T1000 (cell line): Measurements from ENCODE around the gene POLR2H.

Experiments
- DNase-seq: peaks from one replicate; lab custom pipeline; 2025; ENCODE audit warnings: mixed read lengths; lab: John Stamatoyannopoulos, UW

Gene POLR2H

DNA sequence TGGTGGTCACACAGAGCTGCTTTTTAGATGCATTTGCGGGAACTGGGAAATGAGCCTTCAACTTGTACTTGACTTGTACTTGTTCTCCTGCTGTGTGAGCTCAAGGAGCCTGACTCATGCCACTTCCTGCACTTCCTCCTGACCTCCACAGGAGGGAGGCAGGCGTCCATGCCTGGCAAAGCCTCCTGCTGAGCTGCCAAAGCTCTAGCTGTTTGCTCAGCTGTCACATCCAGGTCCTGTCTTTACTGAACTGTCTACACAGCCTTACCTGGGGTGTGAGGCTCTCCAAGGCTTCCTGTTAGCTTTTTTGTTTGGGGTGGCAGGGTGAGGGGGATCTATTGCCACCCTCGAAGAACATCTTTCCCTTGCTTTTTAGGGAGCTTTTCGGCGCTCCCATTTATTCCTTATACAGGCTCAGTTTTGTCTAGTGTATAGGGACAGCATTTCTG, 10.1 kb downstream of the POLR2H start:
- peak; percentile 64 for DNase-seq

DNA sequence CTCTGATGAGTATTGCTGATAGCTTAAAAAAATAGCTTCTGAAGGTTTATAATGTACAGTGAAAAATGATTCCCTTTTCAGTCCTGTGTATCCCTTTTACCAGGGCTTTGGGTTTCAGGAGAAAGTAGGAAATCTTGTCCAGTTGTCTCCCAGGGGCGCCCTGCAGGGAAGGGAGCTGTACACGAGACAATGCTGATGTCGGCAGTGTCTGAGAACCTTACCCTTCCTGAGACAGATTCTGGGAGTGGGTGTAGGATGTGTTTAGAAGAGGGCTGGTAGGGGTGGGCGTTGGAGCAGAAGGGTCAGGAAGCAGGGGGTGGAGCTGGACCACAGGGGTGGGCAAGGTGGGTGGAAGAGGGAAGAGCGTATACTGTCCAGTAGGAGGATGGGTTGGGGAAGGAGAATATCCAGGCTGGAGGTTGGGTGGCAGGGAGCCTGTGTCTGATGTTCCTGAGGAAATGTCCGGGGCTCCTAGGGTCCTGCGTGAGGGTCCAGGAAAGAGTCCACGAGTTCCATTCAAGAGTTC, 10.8 kb downstream of the POLR2H start:
- DNase-seq = no peak

DNA sequence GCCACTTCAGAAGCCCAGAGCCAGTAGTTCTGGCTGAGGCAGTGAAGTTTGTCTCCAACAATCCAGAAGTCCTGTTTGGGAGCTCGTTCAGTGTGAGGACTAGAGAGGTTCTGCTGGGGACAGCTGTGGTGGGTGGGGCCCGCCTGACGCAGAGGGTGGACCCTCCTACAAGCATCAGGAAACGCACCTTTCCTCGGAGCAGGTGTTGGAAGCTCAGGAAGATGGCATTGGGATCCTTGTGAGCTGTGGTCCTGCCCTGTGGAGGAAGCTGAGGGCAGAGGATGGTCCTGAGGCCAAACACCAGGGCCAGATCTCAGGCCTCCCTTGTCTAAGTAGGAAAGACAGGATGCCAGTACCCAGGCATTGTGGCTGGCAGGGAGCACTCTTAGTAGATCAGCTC, 11.4 kb downstream of the POLR2H start:
- no peak for DNase-seq

DNA sequence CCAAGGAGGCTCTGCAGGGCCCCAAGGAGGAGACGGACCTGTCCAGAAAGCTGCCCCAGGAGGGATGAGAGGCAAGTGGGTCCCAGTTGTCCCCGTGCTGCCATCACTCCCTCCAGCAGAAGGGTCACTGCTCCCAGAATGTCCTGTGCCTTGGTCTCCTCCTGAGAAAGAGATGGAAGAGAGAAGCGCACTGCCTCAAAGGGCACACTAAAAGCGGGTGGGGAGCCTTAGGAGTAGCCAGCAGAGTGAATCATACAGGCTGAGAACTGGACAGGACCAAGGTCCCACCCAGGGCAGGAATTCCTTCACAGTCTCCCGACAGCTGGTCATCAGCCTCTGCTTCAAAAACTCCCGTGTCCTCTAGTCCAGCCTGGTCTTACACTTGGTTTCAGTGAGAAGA, 11.9 kb downstream of the POLR2H start:
- no peak for DNase-seq

- DNase-seq = no peak
Measured at GRCh38 chr3:184375747-184376461, 14.4 kb downstream of the POLR2H start.

GRCh38 chr3:184377374-184377773, 15.9 kb downstream of the POLR2H start:
- no peak for DNase-seq

DNA sequence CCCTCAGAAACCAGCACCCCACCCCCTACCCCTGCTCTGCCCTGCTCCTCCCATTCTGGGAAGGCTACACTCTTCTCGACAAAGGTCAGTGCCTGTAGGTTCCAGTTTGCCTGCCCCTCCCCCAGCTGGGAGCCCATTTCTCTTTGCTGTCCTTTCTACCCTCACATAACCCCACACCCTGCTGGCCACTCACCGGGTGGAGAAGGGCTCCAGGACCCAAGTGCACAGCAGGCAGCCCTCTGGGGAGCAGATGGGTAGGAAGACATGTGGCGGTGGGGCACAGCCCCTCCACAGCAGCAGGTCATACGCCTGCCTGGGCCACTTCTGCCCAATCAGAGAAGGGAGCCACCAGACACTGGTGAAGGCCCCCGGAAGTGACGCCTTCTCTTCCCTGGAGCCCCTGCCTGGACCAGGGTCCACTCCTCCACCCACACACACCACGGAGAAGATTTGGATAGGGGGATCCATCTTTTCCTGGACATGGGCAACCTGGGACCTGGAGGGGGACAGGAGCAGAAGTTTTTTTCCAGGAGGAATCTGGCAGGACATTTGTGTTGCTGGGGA, 16.5 kb downstream of the POLR2H start, which contains the start of gene THPO:
Gene THPO (minus strand): TSS at position 326 of the 564 bp plus-strand sequence. CDS start 1,948 bp downstream, outside the sequence.
- no peak for DNase-seq

- no peak for DNase-seq
Measured at GRCh38 chr3:184378651-184379357, 17.3 kb downstream of the POLR2H start.

- no peak for DNase-seq
Measured at GRCh38 chr3:184379358-184380184, 18.1 kb downstream of the POLR2H start, which contains the start of gene CHRD. TSS of gene CHRD (plus strand) at chr3:184380054. CDS start at chr3:184380319, 265 bp downstream.

GRCh38 chr3:184380185-184380626, 18.7 kb downstream of the POLR2H start:
- DNase-seq = no peak

DNA sequence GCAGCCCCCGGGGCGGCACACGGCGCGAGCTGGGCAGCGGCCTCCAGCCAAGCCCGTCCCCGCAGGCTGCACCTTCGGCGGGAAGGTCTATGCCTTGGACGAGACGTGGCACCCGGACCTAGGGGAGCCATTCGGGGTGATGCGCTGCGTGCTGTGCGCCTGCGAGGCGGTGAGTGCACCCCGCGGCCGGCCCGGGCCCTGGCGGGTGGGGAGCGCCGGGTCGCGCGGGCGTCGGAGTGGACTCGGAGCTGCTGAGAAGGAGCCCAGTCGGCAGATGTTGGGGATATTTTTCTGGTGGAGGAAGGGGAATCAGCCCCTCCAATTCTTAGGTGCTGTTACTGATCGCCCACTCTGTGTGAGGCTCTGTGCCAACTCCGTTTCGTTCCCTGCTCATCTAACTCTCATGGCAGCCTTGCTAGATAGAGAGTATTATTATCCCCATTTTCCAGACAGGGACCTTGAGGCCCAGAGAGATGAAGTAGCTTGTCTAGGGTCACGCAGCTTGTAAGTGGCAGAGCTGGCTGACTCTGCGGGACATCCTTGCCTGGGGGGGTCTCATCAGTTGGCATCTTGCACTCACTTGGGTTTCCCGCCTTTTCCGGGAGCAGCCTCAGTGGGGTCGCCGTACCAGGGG, 19.2 kb downstream of the POLR2H start:
- no peak for DNase-seq

GRCh38 chr3:184381261-184382224, 20.0 kb downstream of the POLR2H start:
- no peak for DNase-seq

- no peak for DNase-seq
Measured at GRCh38 chr3:184382326-184383032, 21.0 kb downstream of the POLR2H start.

DNA sequence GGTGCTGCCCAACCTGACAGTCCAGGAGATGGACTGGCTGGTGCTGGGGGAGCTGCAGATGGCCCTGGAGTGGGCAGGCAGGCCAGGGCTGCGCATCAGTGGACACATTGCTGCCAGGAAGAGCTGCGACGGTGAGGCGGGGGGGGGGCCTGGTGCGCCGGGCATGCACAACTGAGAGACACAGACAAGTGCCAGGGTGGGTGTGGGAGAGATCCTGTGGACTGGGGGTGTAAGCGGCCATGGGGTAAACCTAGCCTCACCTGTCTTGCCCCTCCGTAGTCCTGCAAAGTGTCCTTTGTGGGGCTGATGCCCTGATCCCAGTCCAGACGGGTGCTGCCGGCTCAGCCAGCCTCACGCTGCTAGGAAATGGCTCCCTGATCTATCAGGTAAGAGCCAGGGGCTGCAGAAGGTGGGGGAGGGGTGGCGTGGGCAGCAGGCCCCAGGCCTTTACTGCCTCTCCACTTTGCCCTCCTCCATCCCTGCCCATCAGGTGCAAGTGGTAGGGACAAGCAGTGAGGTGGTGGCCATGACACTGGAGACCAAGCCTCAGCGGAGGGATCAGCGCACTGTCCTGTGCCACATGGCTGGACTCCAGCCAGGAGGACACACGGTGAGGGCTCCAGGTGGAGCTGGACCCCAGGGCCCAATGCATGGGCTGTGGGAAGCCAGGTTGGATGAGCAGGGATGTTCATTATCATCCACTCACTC, 21.7 kb downstream of the POLR2H start:
- no peak for DNase-seq

DNA sequence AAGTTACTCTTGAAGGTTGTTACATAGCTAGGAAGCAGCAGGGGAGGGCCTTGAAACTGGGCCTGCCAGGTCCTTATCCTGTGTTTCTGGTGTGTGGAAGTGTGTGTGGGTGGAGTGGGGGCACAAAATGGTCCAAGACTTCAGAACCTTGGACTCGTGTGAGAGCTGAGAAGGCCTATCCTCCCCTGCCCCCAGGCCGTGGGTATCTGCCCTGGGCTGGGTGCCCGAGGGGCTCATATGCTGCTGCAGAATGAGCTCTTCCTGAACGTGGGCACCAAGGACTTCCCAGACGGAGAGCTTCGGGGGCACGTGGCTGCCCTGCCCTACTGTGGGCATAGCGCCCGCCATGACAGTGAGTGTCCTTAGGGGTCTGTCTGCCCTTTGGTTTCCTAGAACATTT, 22.8 kb downstream of the POLR2H start:
- no peak for DNase-seq

- DNase-seq = no peak
Measured at GRCh38 chr3:184384856-184385422, 23.4 kb downstream of the POLR2H start.

- no peak for DNase-seq
Measured at GRCh38 chr3:184386047-184386806, 24.7 kb downstream of the POLR2H start.
